Measurements from ENCODE around the gene TTC7B.

DNA sequence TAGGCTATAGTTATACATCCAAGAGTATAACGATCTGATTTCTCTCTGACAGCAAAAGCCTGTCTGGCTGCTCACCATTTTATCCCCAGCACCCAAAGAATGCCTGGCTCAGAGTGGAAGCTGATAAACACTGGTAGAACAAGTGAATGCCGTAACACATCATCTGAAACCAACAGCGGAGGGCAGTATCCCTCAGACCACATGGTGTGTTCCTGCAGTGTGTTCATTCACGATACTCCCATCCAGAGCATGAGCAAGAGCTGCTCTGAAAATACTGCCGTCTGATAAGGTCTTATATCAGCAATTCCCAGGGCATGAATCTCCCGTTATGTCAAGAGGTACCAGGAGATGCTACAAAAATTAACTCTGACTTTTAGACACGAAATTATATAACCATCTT lies 95.9 kb downstream of the TTC7B start:
- TF ChIP-seq EZH2 (IDR thresholded peaks at IDR 0.05; ENCODE audit: low read depth, unreplicated experiment) (no peak), POLR2AphosphoS5 (IDR thresholded peaks at IDR 0.05; ENCODE audit: low read depth) (no peak), EZH2phosphoT487 (IDR thresholded peaks at IDR 0.05; ENCODE audit: unreplicated experiment) (no peak), NANOG (IDR thresholded peaks at IDR 0.05; ENCODE audit: borderline replicate concordance) (no peak), CREB1 (CRISPR knock-in tag; IDR thresholded peaks at IDR 0.05; ENCODE audit: low read depth) (no peak), JUNB (IDR thresholded peaks at IDR 0.05; ENCODE audit: unreplicated experiment) (no peak), STAT1 (IDR thresholded peaks at IDR 0.05; ENCODE audit: unreplicated experiment) (no peak)
- TF ChIP-seq, protein P1, sequence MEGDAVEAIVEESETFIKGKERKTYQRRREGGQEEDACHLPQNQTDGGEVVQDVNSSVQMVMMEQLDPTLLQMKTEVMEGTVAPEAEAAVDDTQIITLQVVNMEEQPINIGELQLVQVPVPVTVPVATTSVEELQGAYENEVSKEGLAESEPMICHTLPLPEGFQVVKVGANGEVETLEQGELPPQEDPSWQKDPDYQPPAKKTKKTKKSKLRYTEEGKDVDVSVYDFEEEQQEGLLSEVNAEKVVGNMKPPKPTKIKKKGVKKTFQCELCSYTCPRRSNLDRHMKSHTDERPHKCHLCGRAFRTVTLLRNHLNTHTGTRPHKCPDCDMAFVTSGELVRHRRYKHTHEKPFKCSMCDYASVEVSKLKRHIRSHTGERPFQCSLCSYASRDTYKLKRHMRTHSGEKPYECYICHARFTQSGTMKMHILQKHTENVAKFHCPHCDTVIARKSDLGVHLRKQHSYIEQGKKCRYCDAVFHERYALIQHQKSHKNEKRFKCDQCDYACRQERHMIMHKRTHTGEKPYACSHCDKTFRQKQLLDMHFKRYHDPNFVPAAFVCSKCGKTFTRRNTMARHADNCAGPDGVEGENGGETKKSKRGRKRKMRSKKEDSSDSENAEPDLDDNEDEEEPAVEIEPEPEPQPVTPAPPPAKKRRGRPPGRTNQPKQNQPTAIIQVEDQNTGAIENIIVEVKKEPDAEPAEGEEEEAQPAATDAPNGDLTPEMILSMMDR (conservative IDR thresholded peaks at IDR 0.05; ENCODE audit: low read depth in 2 of 2), result peak in 1 of 2 experiments; percentile 36; a peak in 2 of 4 replicates
- TF ChIP-seq, protein P2, sequence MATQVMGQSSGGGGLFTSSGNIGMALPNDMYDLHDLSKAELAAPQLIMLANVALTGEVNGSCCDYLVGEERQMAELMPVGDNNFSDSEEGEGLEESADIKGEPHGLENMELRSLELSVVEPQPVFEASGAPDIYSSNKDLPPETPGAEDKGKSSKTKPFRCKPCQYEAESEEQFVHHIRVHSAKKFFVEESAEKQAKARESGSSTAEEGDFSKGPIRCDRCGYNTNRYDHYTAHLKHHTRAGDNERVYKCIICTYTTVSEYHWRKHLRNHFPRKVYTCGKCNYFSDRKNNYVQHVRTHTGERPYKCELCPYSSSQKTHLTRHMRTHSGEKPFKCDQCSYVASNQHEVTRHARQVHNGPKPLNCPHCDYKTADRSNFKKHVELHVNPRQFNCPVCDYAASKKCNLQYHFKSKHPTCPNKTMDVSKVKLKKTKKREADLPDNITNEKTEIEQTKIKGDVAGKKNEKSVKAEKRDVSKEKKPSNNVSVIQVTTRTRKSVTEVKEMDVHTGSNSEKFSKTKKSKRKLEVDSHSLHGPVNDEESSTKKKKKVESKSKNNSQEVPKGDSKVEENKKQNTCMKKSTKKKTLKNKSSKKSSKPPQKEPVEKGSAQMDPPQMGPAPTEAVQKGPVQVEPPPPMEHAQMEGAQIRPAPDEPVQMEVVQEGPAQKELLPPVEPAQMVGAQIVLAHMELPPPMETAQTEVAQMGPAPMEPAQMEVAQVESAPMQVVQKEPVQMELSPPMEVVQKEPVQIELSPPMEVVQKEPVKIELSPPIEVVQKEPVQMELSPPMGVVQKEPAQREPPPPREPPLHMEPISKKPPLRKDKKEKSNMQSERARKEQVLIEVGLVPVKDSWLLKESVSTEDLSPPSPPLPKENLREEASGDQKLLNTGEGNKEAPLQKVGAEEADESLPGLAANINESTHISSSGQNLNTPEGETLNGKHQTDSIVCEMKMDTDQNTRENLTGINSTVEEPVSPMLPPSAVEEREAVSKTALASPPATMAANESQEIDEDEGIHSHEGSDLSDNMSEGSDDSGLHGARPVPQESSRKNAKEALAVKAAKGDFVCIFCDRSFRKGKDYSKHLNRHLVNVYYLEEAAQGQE (IDR thresholded peaks at IDR 0.05; ENCODE audit: unreplicated experiment), result no peak
- TF ChIP-seq, protein P3, sequence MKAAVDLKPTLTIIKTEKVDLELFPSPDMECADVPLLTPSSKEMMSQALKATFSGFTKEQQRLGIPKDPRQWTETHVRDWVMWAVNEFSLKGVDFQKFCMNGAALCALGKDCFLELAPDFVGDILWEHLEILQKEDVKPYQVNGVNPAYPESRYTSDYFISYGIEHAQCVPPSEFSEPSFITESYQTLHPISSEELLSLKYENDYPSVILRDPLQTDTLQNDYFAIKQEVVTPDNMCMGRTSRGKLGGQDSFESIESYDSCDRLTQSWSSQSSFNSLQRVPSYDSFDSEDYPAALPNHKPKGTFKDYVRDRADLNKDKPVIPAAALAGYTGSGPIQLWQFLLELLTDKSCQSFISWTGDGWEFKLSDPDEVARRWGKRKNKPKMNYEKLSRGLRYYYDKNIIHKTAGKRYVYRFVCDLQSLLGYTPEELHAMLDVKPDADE (IDR thresholded peaks at IDR 0.05), result no peak

All from GM23338 (cell line).